Mesenchymal stem cell (in vitro differentiated cells and primary cell): ENCODE measurements around the gene WRAP53.

ENCODE experiments used
- DNase-seq: peaks from one replicate; pipeline ENCODE4 v3.0.0-alpha.2; 2013
- H2AFZ ChIP-seq: one replicate; pipeline ENCODE4 v1.6.1; 2013; ENCODE audit warnings: low read depth, mild to moderate bottlenecking, control low read depth, inconsistent platforms, low read length, moderate library complexity
- H2AK5ac ChIP-seq: 2 replicates; pipeline ENCODE4 v1.6.1; 2013; ENCODE audit warnings: low read length, moderate library complexity, mild to moderate bottlenecking, inconsistent platforms; ENCODE audit not compliant: severe bottlenecking
- H2BK120ac ChIP-seq: one replicate; pipeline ENCODE4 v1.6.1; 2013; ENCODE audit warnings: low read depth, mild to moderate bottlenecking, inconsistent platforms, low read length, moderate library complexity
- H2BK12ac ChIP-seq, 2 experiments: one replicate each; pipeline ENCODE4 v1.6.1; 2013; ENCODE audit warnings: inconsistent platforms in 2 of 2, low read length in 2 of 2, mild to moderate bottlenecking in 2 of 2, moderate library complexity in 2 of 2, control low read depth in 1 of 2
- H2BK15ac ChIP-seq: one replicate; pipeline ENCODE4 v1.6.1; 2013; ENCODE audit warnings: mild to moderate bottlenecking, low read depth, inconsistent platforms; ENCODE audit not compliant: poor library complexity, severe bottlenecking
- H2BK5ac ChIP-seq: 2 replicates; pipeline ENCODE4 v1.6.1; 2013; ENCODE audit warnings: low read depth, mild to moderate bottlenecking, low read length, control low read depth, inconsistent platforms; ENCODE audit not compliant: poor library complexity, severe bottlenecking
- H3K14ac ChIP-seq, 2 experiments: one replicate each; pipeline ENCODE4 v1.6.1; 2013; ENCODE audit warnings: inconsistent platforms in 2 of 2, low read length in 2 of 2, control low read depth in 1 of 2, mild to moderate bottlenecking in 1 of 2, moderate library complexity in 1 of 2
- H3K18ac ChIP-seq, 2 experiments: one replicate each; pipeline ENCODE4 v1.6.1; 2013; ENCODE audit warnings: inconsistent platforms in 2 of 2, low read length in 2 of 2, control low read depth in 1 of 2, low read depth in 1 of 2, mild to moderate bottlenecking in 1 of 2
- H3K23ac ChIP-seq, 2 experiments: one replicate each; pipeline ENCODE4 v1.6.1; 2013; ENCODE audit warnings: inconsistent platforms in 2 of 2, low read length in 2 of 2, mild to moderate bottlenecking in 2 of 2, moderate library complexity in 2 of 2, control low read depth in 1 of 2
- H3K27ac ChIP-seq: 2 replicates; pipeline ENCODE4 v1.5.1; 2013; ENCODE audit warnings: mild to moderate bottlenecking, moderate library complexity, low read length, control low read depth, inconsistent platforms; ENCODE audit not compliant: poor library complexity, severe bottlenecking
- H3K27me3 ChIP-seq, 2 experiments: 2 replicates each; pipeline versions ENCODE4 v1.6.1 to v1.7.0; 2013; ENCODE audit warnings: low read length in 2 of 2, mild to moderate bottlenecking in 2 of 2, moderate library complexity in 2 of 2, control low read depth in 1 of 2, inconsistent platforms in 1 of 2; ENCODE audit not compliant: control insufficient read depth in 1 of 2, insufficient read depth in 1 of 2
- H3K36me3 ChIP-seq, 2 experiments: 2 replicates each; pipeline versions ENCODE4 v1.6.1 to v1.7.0; 2013; ENCODE audit warnings: low read length in 2 of 2, control low read depth in 1 of 2, inconsistent platforms in 1 of 2, low read depth in 1 of 2, mild to moderate bottlenecking in 1 of 2; ENCODE audit not compliant: insufficient read depth in 2 of 2, control insufficient read depth in 1 of 2
- H3K4ac ChIP-seq, 2 experiments: one replicate each; pipeline ENCODE4 v1.6.1; 2013; ENCODE audit warnings: inconsistent platforms in 2 of 2, low read length in 2 of 2, mild to moderate bottlenecking in 2 of 2, moderate library complexity in 2 of 2, control low read depth in 1 of 2, low read depth in 1 of 2
- H3K4me1 ChIP-seq: 2 replicates; pipeline ENCODE4 v1.6.1; 2013; ENCODE audit warnings: low read depth, low read length, control low read depth; ENCODE audit not compliant: control insufficient read depth, insufficient read depth
- H3K4me2 ChIP-seq: 2 replicates; pipeline ENCODE4 v1.6.1; 2013; ENCODE audit warnings: low read length, mild to moderate bottlenecking, inconsistent platforms; ENCODE audit not compliant: poor library complexity, severe bottlenecking
- H3K4me3 ChIP-seq, 2 experiments: 2 replicates each; pipeline versions ENCODE4 v1.5.1 to v1.7.0; 2013; ENCODE audit warnings: low read length in 2 of 2, mild to moderate bottlenecking in 2 of 2, control low read depth in 1 of 2, low read depth in 1 of 2; ENCODE audit not compliant: insufficient read depth in 1 of 2
- H3K79me1 ChIP-seq: replicated peaks from 2 replicates; pipeline ENCODE4 v1.6.1; 2013; ENCODE audit warnings: mild to moderate bottlenecking, control low read depth, low read length, inconsistent platforms; ENCODE audit not compliant: poor library complexity, severe bottlenecking
- H3K9ac ChIP-seq: 2 replicates; pipeline ENCODE4 v1.7.0; 2013; ENCODE audit warnings: mild to moderate bottlenecking, low read length, moderate library complexity
- H3K9me3 ChIP-seq: 2 replicates; pipeline ENCODE4 v1.7.0; 2013; ENCODE audit warnings: mild to moderate bottlenecking, low read length; ENCODE audit not compliant: control insufficient read depth
- H4K8ac ChIP-seq: one replicate; pipeline ENCODE4 v1.6.1; 2013; ENCODE audit warnings: inconsistent platforms, mild to moderate bottlenecking, low read length, moderate library complexity
- H4K91ac ChIP-seq: one replicate; pipeline ENCODE4 v1.6.1; 2013; ENCODE audit warnings: mild to moderate bottlenecking, low read length, inconsistent platforms
- WGBS: methylation state at CpG from one replicate; pipeline ENCODE4 v1.1.7; 2013; ENCODE audit warnings: mixed read lengths; 5-methylcytosine and 5-hydroxymethylcytosine counted together

Gene WRAP53

DNA sequence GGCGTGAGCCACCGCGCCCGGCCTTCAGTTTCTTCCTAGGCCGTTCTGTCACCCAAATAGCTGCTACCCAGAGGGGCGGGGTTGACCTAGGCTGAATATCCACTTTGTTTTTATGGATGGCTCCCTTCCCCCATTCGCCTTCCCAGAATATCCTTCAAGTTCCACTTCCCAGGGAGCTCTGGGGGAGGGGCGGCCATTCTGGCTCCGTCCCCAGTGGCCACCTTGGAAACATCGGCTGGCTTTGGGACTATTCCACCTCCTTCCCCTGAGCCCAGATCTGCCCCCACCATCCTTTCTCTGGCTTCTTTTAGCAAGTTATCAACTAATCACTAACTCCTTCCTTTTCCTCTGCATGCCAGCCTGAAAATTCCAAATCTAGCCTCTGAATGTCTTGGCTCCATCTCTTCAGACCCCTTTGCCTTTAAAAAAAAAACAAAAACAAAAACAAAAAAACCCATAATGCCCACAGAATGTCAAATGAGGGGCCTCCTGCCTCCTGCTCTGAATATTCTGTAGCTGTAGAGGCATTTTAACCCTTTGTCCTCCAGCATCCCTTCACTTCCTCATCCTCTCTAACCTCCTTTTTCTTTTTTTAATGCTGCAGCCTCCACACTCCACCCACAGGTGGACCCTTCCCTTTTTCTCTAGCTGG lies 31.2 kb upstream of the WRAP53 start:
- 18% methylated on average over 10 of the region's 10 CpGs for WGBS
- H3K4me2 ChIP-seq: no peak overlapping the region
- H2AFZ ChIP-seq: no peak overlapping the region
- DNase-seq: peak; percentile 28
- no peak overlapping the region for H3K27ac ChIP-seq
- H2AK5ac ChIP-seq: no peak overlapping the region
- no peak overlapping the region for H2BK5ac ChIP-seq
- no peaks in the 10 kb centered on the region for H3K36me3 ChIP-seq
- no peak overlapping the region for H2BK12ac ChIP-seq
- peaks cover 3% of the 10 kb centered on the region for H3K4me1 ChIP-seq
- H3K14ac ChIP-seq: no peak overlapping the region
- H3K27me3 ChIP-seq: peaks cover 40 to 46% of the 10 kb centered on the region in 2 experiments
- no peak overlapping the region for H2BK120ac ChIP-seq
- H3K4ac ChIP-seq: no peak overlapping the region
- H3K79me1 ChIP-seq: no peaks in the 10 kb centered on the region
- H4K8ac ChIP-seq: no peak overlapping the region
- no peak overlapping the region for H2BK15ac ChIP-seq
- no peak overlapping the region for H3K18ac ChIP-seq
- H3K9me3 ChIP-seq: no peaks in the 10 kb centered on the region
- H3K23ac ChIP-seq: no peak overlapping the region
- H4K91ac ChIP-seq: no peak overlapping the region
- no peak overlapping the region for H3K9ac ChIP-seq
- no peak overlapping the region for H3K4me3 ChIP-seq

DNA sequence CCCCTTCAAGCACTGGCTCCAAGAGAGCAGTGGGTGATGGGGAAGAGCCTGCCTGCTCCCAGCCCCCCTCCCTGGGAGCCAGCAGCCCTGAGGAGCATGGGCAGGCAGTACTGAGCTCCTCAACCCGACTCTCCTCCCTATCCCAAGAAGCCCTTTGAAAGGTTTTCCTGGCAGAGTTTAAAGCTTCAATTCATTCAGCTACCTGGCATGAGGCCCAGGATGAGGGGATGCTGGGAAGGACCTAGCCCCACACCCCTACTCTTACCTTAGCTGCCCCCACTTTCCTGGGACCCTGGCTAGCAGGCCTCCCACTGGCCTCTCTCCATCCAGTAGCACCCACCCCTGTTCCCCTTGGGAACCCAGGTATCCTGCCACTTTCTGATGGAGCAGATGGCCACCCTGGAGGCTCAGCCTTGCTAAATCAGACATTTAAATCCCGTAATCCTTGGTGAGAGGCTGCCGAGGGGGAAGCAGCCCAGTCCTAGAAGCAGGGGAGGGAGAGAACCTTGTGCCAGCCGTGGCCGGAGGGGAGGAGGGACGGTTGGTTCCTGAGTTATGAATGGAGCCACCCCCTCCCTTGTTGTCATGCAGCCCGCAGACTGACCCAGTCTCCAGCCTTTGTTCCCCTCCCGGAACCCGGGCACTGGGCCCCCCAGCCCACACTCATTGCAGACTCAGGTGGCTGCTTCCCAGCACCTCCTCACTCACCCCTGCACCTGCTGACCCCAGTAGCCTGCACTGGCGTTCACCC lies 20.4 kb upstream of the WRAP53 start:
- H3K79me1 ChIP-seq: peaks cover 5% of the 10 kb centered on the region
- H4K91ac ChIP-seq: peak overlapping the region; percentile 59
- H3K14ac ChIP-seq: no peak overlapping the region
- no peak overlapping the region for H3K23ac ChIP-seq
- no peak overlapping the region for H3K4ac ChIP-seq
- no peak overlapping the region for H3K4me3 ChIP-seq
- H2AK5ac ChIP-seq: no peak overlapping the region
- no peak overlapping the region for H2BK12ac ChIP-seq
- no peaks in the 10 kb centered on the region for H3K4me1 ChIP-seq
- H3K9me3 ChIP-seq: no peaks in the 10 kb centered on the region
- no peak overlapping the region for H3K4me2 ChIP-seq
- no peak overlapping the region for H2BK5ac ChIP-seq
- no peak overlapping the region for H3K18ac ChIP-seq
- WGBS: 92% methylated on average over 9 of the region's 10 CpGs
- no peak overlapping the region for H3K9ac ChIP-seq
- DNase-seq: no peak
- no peaks in the 10 kb centered on the region for H3K27me3 ChIP-seq
- H3K27ac ChIP-seq: no peak overlapping the region
- no peak overlapping the region for H4K8ac ChIP-seq
- H2AFZ ChIP-seq: no peak overlapping the region
- no peak overlapping the region for H2BK120ac ChIP-seq
- H2BK15ac ChIP-seq: no peak overlapping the region
- H3K36me3 ChIP-seq: peaks cover 42 to 63% of the 10 kb centered on the region in 2 experiments

DNA sequence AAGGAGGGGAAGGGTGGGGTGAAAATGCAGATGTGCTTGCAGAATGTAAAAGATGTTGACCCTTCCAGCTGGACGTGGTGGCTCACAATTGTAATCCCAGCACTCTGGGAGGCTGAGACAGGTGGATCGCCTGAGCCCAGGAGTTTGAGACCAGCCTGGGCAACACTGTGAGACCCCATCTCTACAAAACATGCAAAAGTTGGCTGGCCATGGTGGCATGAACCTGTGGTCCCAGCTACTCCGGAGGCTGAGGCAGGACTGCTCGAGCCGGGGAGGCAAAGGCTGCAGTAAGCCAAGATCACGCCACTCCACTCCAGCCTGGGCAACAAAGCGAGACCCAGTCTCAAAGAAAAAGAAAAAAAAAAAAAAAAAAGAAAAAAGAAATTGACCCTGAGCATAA lies 19.8 kb upstream of the WRAP53 start:
- Histone ChIP-seq H4K91ac (no peak overlapping the region), H3K4ac (no peak overlapping the region), H2AK5ac (no peak overlapping the region), H2BK5ac (no peak overlapping the region), H3K4me2 (no peak overlapping the region), H3K79me1 (peaks cover 5% of the 10 kb centered on the region), H2BK15ac (no peak overlapping the region), H3K27me3 (no peaks in the 10 kb centered on the region), H3K9ac (no peak overlapping the region), H3K14ac (no peak overlapping the region), H3K4me1 (no peaks in the 10 kb centered on the region), H3K23ac (no peak overlapping the region), H2BK120ac (no peak overlapping the region), H3K36me3 (peaks cover 49 to 68% of the 10 kb centered on the region in 2 experiments), H2AFZ (no peak overlapping the region), H4K8ac (no peak overlapping the region), H3K27ac (no peak overlapping the region), H3K4me3 (no peak overlapping the region), H3K9me3 (peaks cover 4% of the 10 kb centered on the region), H2BK12ac (no peak overlapping the region), H3K18ac (no peak overlapping the region)
- DNase-seq: no peak
- WGBS: 99% methylated on average over 6 of the region's 7 CpGs

DNA sequence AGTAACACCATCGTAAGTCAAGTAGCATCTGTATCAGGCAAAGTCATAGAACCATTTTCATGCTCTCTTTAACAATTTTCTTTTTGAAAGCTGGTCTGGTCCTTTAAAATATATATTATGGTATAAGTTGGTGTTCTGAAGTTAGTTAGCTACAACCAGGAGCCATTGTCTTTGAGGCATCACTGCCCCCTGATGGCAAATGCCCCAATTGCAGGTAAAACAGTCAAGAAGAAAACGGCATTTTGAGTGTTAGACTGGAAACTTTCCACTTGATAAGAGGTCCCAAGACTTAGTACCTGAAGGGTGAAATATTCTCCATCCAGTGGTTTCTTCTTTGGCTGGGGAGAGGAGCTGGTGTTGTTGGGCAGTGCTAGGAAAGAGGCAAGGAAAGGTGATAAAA lies 15.0 kb upstream of the WRAP53 start:
- H2AFZ ChIP-seq: no peak overlapping the region
- H3K27ac ChIP-seq: no peak overlapping the region
- no peak overlapping the region for H3K4me2 ChIP-seq
- H3K18ac ChIP-seq: no peak overlapping the region
- no peak overlapping the region for H2AK5ac ChIP-seq
- H2BK120ac ChIP-seq: no peak overlapping the region
- H4K8ac ChIP-seq: no peak overlapping the region
- no peak overlapping the region for H2BK12ac ChIP-seq
- WGBS: 90% methylated on average over 1 of the region's 2 CpGs
- peaks cover 18% of the 10 kb centered on the region for H3K79me1 ChIP-seq
- H3K4me1 ChIP-seq: peaks cover 7% of the 10 kb centered on the region
- H3K9ac ChIP-seq: no peak overlapping the region
- DNase-seq: no peak
- H3K23ac ChIP-seq: no peak overlapping the region
- no peak overlapping the region for H2BK15ac ChIP-seq
- no peak overlapping the region for H4K91ac ChIP-seq
- no peak overlapping the region for H3K14ac ChIP-seq
- peaks cover 61 to 75% of the 10 kb centered on the region in 2 experiments for H3K36me3 ChIP-seq
- no peak overlapping the region for H3K4me3 ChIP-seq
- no peak overlapping the region for H2BK5ac ChIP-seq
- peaks cover 10% of the 10 kb centered on the region for H3K9me3 ChIP-seq
- H3K27me3 ChIP-seq: no peaks in the 10 kb centered on the region
- H3K4ac ChIP-seq: no peak overlapping the region
